Hepatocyte (in vitro differentiated cells): ENCODE measurements around the gene RTBDN. TPM values are rescaled to one million over a fixed set of nuclear protein-coding genes. Genes with fewer than 3 reads are reported as not detected.

Experiments used
- DNase-seq: peaks from one replicate; pipeline ENCODE4 v3.0.0-alpha.2; 2016; ENCODE audit warnings: low spot score
- H2AFZ ChIP-seq: fragments of 200-600 bp; sonication (generic); 2 replicates; pipeline ENCODE4 v1.6.0; 2016; ENCODE audit warnings: antibody characterized with exemption, mild to moderate bottlenecking
- H3K27ac ChIP-seq: fragments of 200-600 bp; sonication (generic); 2 replicates; pipeline ENCODE4 v1.5.1; 2016; ENCODE audit warnings: mild to moderate bottlenecking
- H3K27me3 ChIP-seq: fragments of 200-600 bp; sonication (generic); 2 replicates; pipeline ENCODE4 v1.6.1; 2016
- H3K36me3 ChIP-seq: fragments of 200-600 bp; sonication (generic); replicated peaks from 2 replicates; pipeline ENCODE4 v1.5.1; 2016; ENCODE audit warnings: low read depth; ENCODE audit not compliant: insufficient read depth
- H3K4me1 ChIP-seq: fragments of 200-600 bp; sonication (generic); 2 replicates; pipeline ENCODE4 v1.5.1; 2016; ENCODE audit warnings: mild to moderate bottlenecking, moderate library complexity; ENCODE audit not compliant: insufficient read depth
- H3K4me2 ChIP-seq: fragments of 200-600 bp; sonication (generic); 2 replicates; pipeline ENCODE4 v1.6.0; 2016
- H3K4me3 ChIP-seq: fragments of 200-600 bp; sonication (generic); 2 replicates; pipeline ENCODE4 v1.5.1; 2016; ENCODE audit warnings: mild to moderate bottlenecking
- H3K79me2 ChIP-seq: fragments of 200-600 bp; sonication (generic); 2 replicates; pipeline ENCODE4 v1.6.0; 2017; ENCODE audit warnings: mild to moderate bottlenecking
- H3K9me2 ChIP-seq: fragments of 200-600 bp; sonication (generic); replicated peaks from 2 replicates; pipeline ENCODE4 v1.6.0; 2017; ENCODE audit warnings: mild to moderate bottlenecking; ENCODE audit not compliant: insufficient read depth
- H3K9me3 ChIP-seq: fragments of 200-600 bp; sonication (generic); 2 replicates; pipeline ENCODE4 v1.5.1; 2016; ENCODE audit warnings: low read depth, mild to moderate bottlenecking
- H4K20me1 ChIP-seq: fragments of 200-600 bp; sonication (generic); 2 replicates; pipeline ENCODE4 v1.6.0; 2016; ENCODE audit warnings: mild to moderate bottlenecking; ENCODE audit not compliant: insufficient read depth, poor library complexity, severe bottlenecking
- EZH2 ChIP-seq: fragments of 200-600 bp; sonication (generic); IDR thresholded peaks from 2 replicates; pipeline ENCODE4 v1.6.1; 2016; ENCODE audit warnings: antibody characterized with exemption, mild to moderate bottlenecking, borderline replicate concordance
- EZH2phosphoT487 ChIP-seq: fragments of 200-600 bp; sonication (generic); IDR thresholded peaks from one replicate; pipeline ENCODE4 v1.6.1; 2018; ENCODE audit warnings: antibody characterized with exemption, mild to moderate bottlenecking, low read depth, moderate library complexity; ENCODE audit not compliant: unreplicated experiment, severe bottlenecking
- WGBS: methylation state at CpG from one replicate; pipeline ENCODE4 v1.1.6; 2016; ENCODE audit warnings: low lambda C conversion rate; ENCODE audit errors: missing lambda C conversion rate; 5-methylcytosine and 5-hydroxymethylcytosine counted together
- polyA plus RNA-seq: library from polyadenylated mRNA; unstranded; fragments of >200 nt; fragmentation: Nextera tagmentation; extraction: Ambion mirVana; gene quantifications from 2 replicates; pipeline ENCODE4 v1.2.1, GENCODE V29; 2016
- total RNA-seq: library from RNA; depleted of rRNA; stranded (reverse); fragments of >200 nt; gene quantifications from 2 replicates; pipeline ENCODE4 v1.2.3, GENCODE V29; 2014
- TF ChIP-seq, protein P1 (sequence below): fragments of 200-600 bp; sonication (generic); IDR thresholded peaks from 2 replicates; pipeline ENCODE4 v1.5.1; 2016; ENCODE audit warnings: antibody characterized with exemption, mild to moderate bottlenecking; ENCODE audit not compliant: poor library complexity

RTBDN gene
- total and polyA plus RNA-seq, 2 experiments from 2014 or later = not detected

DNA sequence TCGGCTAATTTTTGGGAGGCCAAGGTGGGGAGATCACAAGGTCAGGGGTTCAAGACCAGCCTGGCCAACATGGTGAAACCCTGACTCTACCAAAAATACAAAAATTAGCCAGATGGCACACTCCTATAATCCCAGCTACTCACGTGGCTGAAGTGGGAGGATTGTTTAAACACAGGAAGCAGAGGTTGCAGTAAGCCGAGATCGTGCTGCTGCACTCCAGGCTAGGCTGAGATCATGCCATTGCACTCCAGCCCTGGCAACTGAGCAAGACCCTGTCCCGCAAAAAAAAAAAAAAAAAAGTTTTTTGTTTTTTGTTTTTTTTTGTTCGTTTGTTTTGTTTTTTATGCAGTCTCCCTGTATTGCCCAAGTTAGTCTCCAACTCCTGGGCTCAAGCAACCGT is 25.2 kb upstream of the RTBDN start:
- H3K4me3 ChIP-seq = no peak overlapping the region
- H3K36me3 ChIP-seq = no peaks in the 10 kb centered on the region
- no peak overlapping the region for H3K27ac ChIP-seq
- H3K4me2 ChIP-seq = no peak overlapping the region
- no peak overlapping the region for H2AFZ ChIP-seq
- no peaks in the 10 kb centered on the region for H3K9me3 ChIP-seq
- TF ChIP-seq, protein P1, sequence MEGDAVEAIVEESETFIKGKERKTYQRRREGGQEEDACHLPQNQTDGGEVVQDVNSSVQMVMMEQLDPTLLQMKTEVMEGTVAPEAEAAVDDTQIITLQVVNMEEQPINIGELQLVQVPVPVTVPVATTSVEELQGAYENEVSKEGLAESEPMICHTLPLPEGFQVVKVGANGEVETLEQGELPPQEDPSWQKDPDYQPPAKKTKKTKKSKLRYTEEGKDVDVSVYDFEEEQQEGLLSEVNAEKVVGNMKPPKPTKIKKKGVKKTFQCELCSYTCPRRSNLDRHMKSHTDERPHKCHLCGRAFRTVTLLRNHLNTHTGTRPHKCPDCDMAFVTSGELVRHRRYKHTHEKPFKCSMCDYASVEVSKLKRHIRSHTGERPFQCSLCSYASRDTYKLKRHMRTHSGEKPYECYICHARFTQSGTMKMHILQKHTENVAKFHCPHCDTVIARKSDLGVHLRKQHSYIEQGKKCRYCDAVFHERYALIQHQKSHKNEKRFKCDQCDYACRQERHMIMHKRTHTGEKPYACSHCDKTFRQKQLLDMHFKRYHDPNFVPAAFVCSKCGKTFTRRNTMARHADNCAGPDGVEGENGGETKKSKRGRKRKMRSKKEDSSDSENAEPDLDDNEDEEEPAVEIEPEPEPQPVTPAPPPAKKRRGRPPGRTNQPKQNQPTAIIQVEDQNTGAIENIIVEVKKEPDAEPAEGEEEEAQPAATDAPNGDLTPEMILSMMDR = no peak
- TF ChIP-seq EZH2 (no peak), EZH2phosphoT487 (no peak)
- H4K20me1 ChIP-seq = no peaks in the 10 kb centered on the region
- H3K27me3 ChIP-seq = no peaks in the 10 kb centered on the region
- 79% methylated on average over 7 of the region's 7 CpGs for WGBS
- no peaks in the 10 kb centered on the region for H3K4me1 ChIP-seq
- no peak for DNase-seq
- H3K79me2 ChIP-seq = no peaks in the 10 kb centered on the region
- H3K9me2 ChIP-seq = no peaks in the 10 kb centered on the region

DNA sequence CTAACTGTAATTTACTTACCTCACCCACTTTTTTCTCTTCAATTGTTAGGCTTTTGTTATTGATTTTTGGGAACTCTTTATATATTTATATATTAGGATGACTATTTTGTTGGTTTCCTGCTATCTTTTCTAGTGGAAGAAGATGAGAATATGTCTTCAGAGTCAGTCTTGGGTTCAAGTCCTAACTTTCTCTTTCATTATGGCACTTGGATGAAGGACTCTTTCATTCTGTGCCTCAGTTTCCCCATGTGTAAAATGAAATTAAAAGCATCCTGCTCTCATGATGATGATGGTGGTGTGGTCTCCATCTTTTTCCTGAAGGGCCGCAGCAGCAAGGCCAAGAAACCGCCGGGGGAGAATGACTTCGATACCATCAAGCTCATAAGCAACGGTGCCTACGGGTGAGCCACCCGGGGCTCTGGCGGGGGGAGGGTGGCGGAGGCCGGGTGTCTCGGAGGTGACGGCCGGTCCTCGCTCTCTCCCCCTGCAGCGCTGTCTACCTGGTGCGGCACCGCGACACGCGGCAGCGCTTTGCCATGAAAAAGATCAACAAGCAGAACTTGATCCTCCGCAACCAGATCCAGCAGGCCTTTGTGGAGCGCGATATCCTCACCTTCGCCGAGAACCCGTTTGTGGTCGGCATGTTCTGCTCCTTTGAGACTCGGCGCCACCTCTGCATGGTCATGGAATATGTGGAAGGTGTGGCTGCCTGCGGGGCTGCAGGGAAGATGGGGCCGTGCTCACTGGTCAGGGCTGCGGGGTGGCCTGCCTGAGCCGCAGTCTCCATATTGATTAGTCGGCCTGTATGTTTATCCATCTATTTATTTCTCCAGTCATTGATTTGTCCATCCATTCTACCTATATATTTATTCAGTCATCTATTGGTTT is 23.9 kb upstream of the RTBDN start:
- Histone ChIP-seq H3K79me2 (no peaks in the 10 kb centered on the region), H3K9me2 (no peaks in the 10 kb centered on the region), H3K27ac (no peak overlapping the region), H3K36me3 (no peaks in the 10 kb centered on the region), H4K20me1 (no peaks in the 10 kb centered on the region), H2AFZ (no peak overlapping the region), H3K4me3 (no peak overlapping the region), H3K4me1 (no peaks in the 10 kb centered on the region), H3K9me3 (no peaks in the 10 kb centered on the region), H3K4me2 (no peak overlapping the region), H3K27me3 (no peaks in the 10 kb centered on the region)
- no peak for DNase-seq
- TF ChIP-seq, protein P1 = no peak
- TF ChIP-seq EZH2phosphoT487 (no peak), EZH2 (no peak)
- WGBS = 97% methylated on average over 35 of the region's 35 CpGs

DNA sequence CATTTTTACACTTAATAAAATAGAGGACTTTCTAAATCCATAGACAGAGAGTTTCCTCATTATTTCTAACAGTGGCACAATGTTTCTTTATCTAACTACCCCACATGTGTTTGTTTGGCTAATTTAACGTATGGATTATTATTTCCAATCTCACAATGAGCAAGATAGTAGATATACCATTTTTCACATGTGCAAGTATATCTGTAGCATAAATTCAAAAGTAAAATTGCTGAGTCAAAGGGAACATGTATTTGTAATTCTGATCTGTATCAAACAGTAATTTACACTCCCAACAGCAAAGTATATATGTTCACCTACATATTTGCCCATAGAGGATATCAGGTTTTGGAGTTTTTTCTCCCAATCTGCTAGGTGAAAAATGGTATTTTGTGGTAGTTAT is 22.3 kb upstream of the RTBDN start:
- no peak for DNase-seq
- Histone ChIP-seq H3K36me3 (no peaks in the 10 kb centered on the region), H3K4me1 (no peaks in the 10 kb centered on the region), H3K9me2 (no peaks in the 10 kb centered on the region), H2AFZ (no peak overlapping the region), H3K27me3 (no peaks in the 10 kb centered on the region), H3K79me2 (no peaks in the 10 kb centered on the region), H3K4me2 (no peak overlapping the region), H3K27ac (no peak overlapping the region), H3K9me3 (no peaks in the 10 kb centered on the region), H4K20me1 (no peaks in the 10 kb centered on the region), H3K4me3 (no peak overlapping the region)
- TF ChIP-seq, protein P1 = no peak
- no peak for TF ChIP-seq EZH2
- TF ChIP-seq EZH2phosphoT487 = no peak
- WGBS = 79% methylated on average over 1 of the region's 1 CpG
